ENCODE measurements around the gene CCR5AS.

CCR5AS gene

DNA sequence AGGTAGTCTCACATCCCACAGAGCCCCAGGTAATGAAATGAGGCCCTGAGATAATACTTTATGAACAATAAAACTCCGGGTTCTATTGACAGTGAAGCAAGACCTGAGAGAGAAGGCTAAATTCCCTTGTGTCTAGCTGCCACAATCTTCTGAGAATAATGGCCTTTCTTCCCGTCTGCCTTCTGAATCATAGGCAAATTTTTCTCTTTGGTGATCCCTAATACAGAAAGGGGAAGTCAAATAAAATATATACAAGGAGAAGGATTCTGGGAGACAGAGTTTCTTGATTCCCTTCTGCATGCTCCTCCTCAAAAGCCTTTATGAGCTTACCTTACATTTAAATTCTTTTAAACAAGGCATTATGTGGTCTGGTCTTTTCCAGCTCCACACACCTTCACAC, 82.8 kb downstream of the CCR5AS start:
- no peak for ATAC-seq
- no peaks in the 10 kb centered on the region for H3K27me3 ChIP-seq (ENCODE audit: insufficient read depth)
- H3K36me3 Mint-ChIP-seq (ENCODE audit: low read depth): no peaks in the 10 kb centered on the region
- no peak overlapping the region for H3K4me3 Mint-ChIP-seq
- H3K4me3 ChIP-seq: no peak overlapping the region
- no peaks in the 10 kb centered on the region for H3K4me1 Mint-ChIP-seq
- H3K79me2 ChIP-seq (replicated peaks; ENCODE audit: insufficient read depth): no peaks in the 10 kb centered on the region
- H3K9me2 ChIP-seq (ENCODE audit: insufficient read depth): 0 out of 2 replicates have a peak, but pooled peaks cover 10% of the 10 kb centered on the region
- no peak for DNase-seq (ENCODE audit: low spot score)
- H3K27ac Mint-ChIP-seq: no peak overlapping the region
- no peak overlapping the region for H3K27ac ChIP-seq (ENCODE audit: low read depth)
- H3K9me3 Mint-ChIP-seq: peaks cover 4% of the 10 kb centered on the region; the same call in 1 of the 3 replicates
- no peaks in the 10 kb centered on the region for H3K4me1 ChIP-seq (ENCODE audit: insufficient read depth)
- no peak overlapping the region for H2AFZ ChIP-seq
- TF ChIP-seq REST (IDR thresholded peaks at IDR 0.05; ENCODE audit: unreplicated experiment): no peak
- no peak for TF ChIP-seq POLR2AphosphoS5 (IDR thresholded peaks at IDR 0.05; ENCODE audit: low read depth)
- H3F3A ChIP-seq (replicated peaks; ENCODE audit: low read depth): no peaks in the 10 kb centered on the region
- no peaks in the 10 kb centered on the region for H3K27me3 Mint-ChIP-seq (ENCODE audit: insufficient read depth, low read depth, poor library complexity)
- no peaks in the 10 kb centered on the region for H4K20me1 ChIP-seq (replicated peaks; ENCODE audit: insufficient read depth)
- no peaks in the 10 kb centered on the region for H3K36me3 ChIP-seq (ENCODE audit: insufficient read depth)
- H3K4me2 ChIP-seq: no peak overlapping the region

- Mint-ChIP-seq H3K27me3 (ENCODE audit: insufficient read depth, low read depth, poor library complexity) (no peaks in the 10 kb centered on the region), H3K27ac (no peak overlapping the region), H3K4me1 (no peaks in the 10 kb centered on the region), H3K9me3 (peaks cover 13% of the 10 kb centered on the region), H3K36me3 (ENCODE audit: low read depth) (no peaks in the 10 kb centered on the region), H3K4me3 (no peak overlapping the region)
- TF ChIP-seq, protein P1, sequence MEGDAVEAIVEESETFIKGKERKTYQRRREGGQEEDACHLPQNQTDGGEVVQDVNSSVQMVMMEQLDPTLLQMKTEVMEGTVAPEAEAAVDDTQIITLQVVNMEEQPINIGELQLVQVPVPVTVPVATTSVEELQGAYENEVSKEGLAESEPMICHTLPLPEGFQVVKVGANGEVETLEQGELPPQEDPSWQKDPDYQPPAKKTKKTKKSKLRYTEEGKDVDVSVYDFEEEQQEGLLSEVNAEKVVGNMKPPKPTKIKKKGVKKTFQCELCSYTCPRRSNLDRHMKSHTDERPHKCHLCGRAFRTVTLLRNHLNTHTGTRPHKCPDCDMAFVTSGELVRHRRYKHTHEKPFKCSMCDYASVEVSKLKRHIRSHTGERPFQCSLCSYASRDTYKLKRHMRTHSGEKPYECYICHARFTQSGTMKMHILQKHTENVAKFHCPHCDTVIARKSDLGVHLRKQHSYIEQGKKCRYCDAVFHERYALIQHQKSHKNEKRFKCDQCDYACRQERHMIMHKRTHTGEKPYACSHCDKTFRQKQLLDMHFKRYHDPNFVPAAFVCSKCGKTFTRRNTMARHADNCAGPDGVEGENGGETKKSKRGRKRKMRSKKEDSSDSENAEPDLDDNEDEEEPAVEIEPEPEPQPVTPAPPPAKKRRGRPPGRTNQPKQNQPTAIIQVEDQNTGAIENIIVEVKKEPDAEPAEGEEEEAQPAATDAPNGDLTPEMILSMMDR (conservative IDR thresholded peaks at IDR 0.05; ENCODE audit: low read depth in 2 of 2): no peak
- no peak for TF ChIP-seq EZH2 (IDR thresholded peaks at IDR 0.05; ENCODE audit: low read depth, unreplicated experiment)
- TF ChIP-seq, protein P2, sequence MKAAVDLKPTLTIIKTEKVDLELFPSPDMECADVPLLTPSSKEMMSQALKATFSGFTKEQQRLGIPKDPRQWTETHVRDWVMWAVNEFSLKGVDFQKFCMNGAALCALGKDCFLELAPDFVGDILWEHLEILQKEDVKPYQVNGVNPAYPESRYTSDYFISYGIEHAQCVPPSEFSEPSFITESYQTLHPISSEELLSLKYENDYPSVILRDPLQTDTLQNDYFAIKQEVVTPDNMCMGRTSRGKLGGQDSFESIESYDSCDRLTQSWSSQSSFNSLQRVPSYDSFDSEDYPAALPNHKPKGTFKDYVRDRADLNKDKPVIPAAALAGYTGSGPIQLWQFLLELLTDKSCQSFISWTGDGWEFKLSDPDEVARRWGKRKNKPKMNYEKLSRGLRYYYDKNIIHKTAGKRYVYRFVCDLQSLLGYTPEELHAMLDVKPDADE (IDR thresholded peaks at IDR 0.05): no peak
- no peak for TF ChIP-seq REST (IDR thresholded peaks at IDR 0.05; ENCODE audit: unreplicated experiment)
- TF ChIP-seq ZNF331 (CRISPR knock-in tag; IDR thresholded peaks at IDR 0.05; ENCODE audit: low read depth): no peak
- TF ChIP-seq JUNB (IDR thresholded peaks at IDR 0.05; ENCODE audit: unreplicated experiment): no peak
- no peak for TF ChIP-seq STAT1 (IDR thresholded peaks at IDR 0.05; ENCODE audit: unreplicated experiment)
- no peak for TF ChIP-seq CREB1 (CRISPR knock-in tag; IDR thresholded peaks at IDR 0.05; ENCODE audit: low read depth)
- TF ChIP-seq NANOG (IDR thresholded peaks at IDR 0.05; ENCODE audit: borderline replicate concordance): no peak
- Histone ChIP-seq H3K4me3 (no peak overlapping the region), H4K20me1 (replicated peaks; ENCODE audit: insufficient read depth) (no peaks in the 10 kb centered on the region), H3K36me3 (ENCODE audit: insufficient read depth) (no peaks in the 10 kb centered on the region), H3K9me2 (ENCODE audit: insufficient read depth) (peaks cover 16% of the 10 kb centered on the region; the same call in 1 of the 2 replicates), H3K27ac (ENCODE audit: low read depth) (no peak overlapping the region), H3F3A (replicated peaks; ENCODE audit: low read depth) (no peaks in the 10 kb centered on the region), H2AFZ (no peak overlapping the region), H3K27me3 (ENCODE audit: insufficient read depth) (no peaks in the 10 kb centered on the region), H3K4me1 (ENCODE audit: insufficient read depth) (no peaks in the 10 kb centered on the region), H3K79me2 (replicated peaks; ENCODE audit: insufficient read depth) (no peaks in the 10 kb centered on the region), H3K4me2 (no peak overlapping the region)
- no peak for ATAC-seq
- no peak for DNase-seq (ENCODE audit: low spot score)
These were observed 85.3 kb downstream of the CCR5AS start for GRCh38 chr3:46321461-46322104.

Measured in GM23338 (cell line).